HG03432 (cell line): ENCODE results near the gene PRLR.

Experiments
- ATAC-seq: cut with Tn5 transposase; IDR thresholded peaks from one replicate; pipeline ENCODE4 v1.9.1; 2021; ENCODE audit warnings: mild to moderate bottlenecking, moderate library complexity; ENCODE audit not compliant: unreplicated experiment

Gene PRLR

DNA sequence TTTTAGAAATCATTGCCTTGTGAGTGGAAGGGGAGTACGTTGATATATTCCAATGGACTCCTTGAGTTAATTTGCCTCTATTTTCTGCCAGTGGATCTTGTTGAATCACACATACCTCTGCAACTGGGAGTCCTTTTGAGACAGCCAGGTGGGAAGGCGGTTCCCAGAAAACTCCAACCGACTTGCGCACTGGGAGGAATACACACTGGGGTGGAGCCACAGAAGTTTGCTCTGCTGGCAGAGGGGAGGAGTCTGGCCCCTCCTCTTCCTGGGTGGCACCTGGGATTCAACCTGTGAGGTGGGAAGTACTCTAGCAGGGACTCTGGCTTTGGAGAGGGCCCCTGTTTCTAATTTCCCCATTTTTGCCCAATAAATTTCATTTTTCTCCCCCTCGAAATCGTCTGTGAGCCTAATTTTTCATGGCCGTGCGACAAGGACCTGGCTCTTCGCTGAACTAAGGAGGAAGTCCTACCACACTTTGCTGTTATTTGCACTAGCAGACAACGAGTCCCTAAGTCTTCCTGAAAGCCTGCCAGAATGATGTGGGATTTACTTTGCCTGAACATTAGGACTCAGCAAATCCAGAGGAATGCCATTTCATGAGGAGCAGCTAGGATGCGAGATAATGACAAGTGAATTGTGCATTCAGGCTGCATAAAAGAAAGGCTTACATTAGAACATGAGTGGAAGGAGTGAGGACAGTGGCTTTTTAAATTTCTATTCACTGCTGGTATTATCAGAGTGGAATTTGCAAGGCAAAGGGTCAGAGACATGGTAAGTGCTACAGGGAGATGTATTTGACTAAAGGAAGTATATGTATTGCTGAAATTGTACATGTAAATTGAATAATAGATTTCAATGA is 67.2 kb downstream of the PRLR start:
- no peak for ATAC-seq

DNA sequence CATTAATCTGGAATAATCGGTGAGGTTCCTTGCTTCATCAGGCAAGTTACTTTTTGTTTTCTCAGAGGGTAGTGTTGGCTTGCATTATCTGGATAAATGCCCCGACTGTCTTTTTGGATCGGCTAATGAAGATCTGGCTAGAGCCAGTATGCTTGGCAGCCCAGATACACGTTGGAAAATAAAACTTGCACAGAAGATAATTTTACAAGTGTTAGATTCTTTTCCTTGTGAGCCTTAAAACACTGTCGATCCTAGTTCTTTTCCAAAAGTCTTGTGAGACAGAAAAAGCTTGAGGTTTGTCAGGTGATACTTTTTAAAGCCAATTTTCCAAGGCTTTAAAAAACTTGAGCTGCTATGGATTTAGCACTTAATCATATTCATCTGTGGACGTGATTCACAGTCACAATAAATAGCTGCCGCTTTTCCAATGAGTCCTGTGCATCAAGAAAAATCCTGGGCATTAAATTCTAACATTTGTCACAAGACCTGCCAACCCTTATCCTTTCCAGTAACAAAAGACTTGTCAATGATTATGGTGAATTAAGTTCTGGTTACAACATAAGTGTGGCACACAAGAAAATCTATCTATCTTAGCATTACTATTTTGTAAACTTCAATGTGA is 68.5 kb downstream of the PRLR start:
- ATAC-seq: no peak

DNA sequence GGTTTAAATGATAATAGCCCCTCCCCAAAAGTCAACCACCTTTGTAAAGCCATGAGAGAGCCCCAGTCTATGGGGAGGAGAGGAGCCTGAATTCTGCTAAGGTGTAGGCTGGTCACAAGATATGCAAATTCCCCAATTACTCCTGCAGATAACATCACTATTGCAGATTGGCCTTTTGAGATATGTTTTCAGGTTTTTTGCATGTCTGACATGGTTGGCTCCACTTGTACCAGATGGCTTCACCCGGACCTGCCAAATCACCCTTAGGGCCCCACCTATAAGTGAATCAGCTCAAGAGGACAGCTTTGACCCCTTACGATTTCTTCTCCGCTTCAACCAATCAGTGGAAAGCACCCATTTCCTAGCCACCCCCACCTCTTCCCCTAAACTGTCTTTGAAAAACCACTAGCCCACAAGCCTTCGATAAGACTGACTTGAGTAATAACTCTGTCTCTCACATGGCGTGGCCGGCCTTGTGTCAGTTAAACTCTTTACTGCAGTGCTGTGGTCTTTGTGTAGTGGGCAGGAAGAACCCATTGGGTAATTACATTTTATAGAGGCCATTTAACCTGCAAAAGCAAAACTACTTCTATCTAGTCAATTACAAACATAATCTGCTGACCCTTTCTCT is 69.7 kb downstream of the PRLR start:
- no peak for ATAC-seq

DNA sequence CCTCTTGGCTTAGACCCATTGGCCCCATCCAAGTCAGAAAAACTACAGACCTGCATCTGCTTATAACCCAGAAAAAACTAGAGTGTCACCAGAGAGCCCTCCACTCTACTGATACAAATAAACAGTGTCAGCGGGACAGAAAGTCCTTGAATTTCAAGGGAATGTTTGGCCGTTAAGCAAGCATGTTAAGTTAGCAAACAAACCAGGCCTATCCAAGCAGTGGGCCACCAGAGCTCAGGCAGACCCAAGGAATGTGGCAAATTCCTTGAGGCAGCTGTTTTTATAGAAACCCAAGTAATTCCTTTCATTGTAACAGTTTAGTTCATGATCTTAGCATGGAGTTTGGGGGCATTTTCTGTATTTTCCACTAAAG is 70.9 kb downstream of the PRLR start:
- no peak for ATAC-seq

DNA sequence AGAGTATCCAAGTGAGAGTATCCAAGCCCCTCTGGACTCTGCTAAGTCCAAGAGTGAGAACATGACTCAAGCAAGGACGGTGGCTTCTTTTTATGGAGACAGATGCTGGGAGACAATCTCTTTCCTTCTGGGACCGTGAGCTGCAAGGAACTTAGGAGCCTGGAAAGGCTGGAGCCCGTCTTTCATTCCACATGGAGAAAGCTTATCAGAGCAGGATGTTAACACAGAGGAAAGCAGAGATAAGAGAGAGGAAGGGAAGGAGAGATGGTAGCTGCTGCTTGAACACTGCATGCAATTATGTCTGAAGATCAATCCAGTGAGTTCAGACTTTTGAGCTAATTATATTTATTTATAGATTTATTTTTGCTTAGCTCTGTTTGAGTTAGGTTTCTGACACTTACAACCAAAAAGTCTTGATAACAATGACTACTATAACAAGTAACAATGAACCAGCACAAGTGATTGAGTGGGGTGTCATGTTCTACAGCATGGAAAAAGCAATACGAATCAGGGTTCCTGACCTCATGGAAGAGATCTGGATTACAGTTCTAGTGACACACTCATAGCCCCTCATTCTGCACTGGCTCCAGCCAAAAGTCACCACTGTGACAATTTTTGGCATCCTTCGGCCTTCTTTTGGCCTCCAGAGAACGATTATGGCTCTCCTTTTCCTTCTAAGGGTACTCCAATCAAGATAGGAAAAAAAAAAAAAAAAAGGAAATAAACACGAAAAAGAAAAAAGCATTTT is 71.5 kb downstream of the PRLR start:
- no peak for ATAC-seq

DNA sequence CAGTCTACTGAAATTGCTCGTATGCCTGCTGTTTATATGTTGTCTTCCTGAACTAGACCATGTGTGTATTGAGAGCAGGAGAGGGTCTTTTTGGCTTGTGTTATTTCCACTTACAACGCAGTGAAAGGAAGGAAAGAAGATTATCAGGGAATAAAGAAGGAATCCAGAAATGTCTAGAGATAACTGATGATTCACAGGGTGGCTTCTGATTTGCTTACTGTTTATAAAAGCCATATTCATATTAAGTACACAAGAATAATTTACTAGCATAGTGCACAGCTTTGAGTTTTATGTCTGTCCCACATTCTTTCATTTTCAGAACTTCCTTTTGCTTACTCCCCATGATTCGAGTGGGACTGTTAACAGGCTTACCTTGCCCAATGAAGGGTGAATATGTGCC is 72.1 kb downstream of the PRLR start:
- no peak for ATAC-seq

DNA sequence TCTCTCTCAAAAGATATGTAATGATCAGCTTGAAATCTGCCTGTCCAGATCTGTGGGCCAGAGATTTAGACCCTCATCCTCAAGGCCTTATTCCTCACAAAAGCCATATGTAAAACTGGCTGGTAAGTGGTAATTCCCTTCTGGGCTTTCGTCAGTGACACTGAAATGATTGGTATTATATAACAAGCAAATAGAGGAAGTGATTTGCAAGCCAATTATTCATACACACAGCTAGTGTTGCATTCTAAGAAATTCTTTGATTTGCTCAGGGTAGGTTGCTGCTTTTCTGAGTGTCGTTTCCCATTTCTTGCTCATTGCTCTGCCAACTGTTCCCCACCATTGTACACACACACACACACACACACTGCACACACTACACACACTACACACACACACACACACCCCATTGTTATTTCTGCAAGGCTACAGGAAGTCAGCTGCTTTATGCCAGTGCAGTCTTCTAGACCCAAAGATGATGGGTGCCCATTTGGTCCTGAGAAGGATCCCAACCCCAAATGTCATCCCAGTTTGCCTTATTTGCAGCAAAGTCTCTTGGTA is 76.8 kb downstream of the PRLR start:
- ATAC-seq: no peak

DNA sequence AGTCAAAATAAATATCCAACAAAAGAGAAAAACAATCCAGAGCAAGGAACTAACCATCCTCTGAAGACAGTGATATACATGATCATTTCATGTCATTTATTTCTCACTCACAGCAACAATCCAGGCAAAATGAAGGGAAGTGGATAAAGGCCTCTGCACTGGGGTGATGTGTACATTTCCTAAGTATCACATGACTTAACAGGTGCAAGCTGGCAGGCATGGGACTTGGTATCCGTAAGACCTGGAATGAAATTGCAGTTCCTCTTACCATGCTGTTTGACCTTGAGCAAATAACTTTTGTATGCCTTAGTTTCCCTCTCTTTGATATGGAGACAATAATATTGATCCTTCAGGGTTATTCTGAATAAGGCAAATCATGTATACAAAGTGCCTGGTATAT is 77.6 kb downstream of the PRLR start:
- ATAC-seq: no peak

DNA sequence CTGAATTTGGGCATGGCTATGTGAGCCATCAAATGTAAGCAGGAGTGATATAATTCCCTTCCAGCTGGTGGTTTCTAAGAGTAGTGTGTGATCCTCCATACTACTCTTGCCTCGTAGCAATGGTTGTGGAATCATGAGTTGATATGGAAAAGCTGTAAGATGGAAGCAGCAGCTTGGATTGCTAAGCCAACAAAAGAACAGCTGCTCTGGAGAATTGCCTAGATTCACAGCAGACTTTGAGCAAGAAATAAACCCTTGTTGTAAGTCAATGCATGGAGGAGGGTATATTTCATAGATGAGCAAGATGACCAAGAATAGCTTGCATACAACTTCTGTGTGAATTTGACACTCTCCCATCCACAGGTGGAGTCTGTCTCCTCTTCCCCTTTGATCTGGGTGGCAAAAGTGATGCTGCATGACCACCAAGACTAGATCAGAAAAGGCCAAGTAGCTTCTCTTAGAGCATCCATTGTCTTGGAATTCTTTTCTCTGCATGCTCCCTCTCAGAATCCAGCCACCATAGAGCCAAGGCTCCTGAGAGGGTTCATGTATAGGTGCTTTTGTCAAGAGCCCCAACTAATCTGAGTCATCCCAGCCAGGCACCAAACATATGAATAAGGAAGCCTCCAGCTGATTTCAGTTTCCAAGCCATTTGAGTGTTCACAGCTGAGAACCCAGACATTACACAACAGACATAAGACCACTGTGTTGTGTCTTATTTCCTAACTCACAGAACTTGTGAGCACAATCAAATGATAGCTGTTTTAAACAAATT is 79.0 kb downstream of the PRLR start:
- no peak for ATAC-seq

DNA sequence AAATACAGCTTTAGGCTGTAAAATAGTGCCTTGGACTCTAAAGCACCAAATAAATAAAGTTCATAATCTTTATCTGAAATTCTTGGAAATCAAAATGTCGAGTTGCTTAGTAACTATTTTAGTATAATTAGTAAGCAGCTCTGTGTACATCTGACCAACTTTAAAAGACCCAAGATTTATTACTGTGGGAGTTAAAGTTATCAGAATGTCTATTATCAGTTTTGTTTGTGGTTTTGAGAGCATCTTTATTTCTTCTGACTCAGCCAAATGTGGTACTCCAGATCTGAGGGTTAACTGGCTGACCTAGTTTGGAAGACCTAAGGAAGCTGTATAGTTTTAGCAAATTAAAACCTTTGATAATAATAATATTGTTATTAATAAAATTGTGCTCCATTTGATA is 81.2 kb downstream of the PRLR start:
- no peak for ATAC-seq

DNA sequence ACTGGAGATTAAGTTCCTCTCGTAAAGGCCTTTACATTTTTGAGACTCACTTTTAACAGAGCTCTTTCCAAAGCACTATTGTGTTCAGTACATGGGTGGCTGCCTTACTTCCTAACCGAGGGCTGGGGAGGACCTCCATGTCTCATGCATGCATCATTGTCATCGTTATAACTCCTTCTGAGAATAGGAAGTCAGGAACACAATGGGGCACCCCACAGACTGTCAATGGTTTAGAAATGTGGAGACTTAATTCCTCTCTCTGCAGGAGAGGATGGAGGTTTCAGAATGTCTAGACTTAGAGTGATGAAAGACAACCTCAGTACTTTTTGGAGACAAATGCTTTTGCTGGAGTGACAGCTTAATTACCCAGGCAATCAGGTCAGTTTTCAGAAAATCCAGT is 83.9 kb downstream of the PRLR start:
- no peak for ATAC-seq

DNA sequence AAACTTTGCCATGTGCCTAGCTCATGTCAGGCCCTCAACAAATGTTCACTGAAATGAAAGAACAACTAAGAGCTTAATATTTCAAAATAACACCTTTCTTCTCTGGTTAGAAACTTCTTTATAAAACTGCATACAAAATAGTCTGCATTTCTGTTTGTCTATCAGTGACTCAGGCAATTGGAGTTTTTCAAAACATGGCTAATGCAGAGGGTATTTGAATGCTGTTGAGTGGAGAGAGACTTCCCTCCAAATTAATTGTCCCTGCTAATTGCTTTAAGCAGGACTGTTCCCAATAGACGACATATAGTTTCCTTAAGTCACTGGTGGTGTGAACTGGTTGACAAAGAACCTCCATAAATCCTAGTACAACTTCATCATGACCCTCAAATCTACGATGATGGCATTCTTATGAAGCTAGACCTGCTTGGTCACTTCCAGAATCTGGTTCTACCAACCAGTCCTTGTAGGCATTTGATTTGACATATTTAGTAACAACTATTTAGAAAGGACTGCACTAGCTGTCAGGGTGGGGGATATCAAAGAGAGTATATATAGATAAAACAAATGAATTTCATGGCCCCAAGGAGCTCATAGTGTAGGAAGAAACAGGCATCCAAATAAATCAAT is 84.5 kb downstream of the PRLR start:
- no peak for ATAC-seq

DNA sequence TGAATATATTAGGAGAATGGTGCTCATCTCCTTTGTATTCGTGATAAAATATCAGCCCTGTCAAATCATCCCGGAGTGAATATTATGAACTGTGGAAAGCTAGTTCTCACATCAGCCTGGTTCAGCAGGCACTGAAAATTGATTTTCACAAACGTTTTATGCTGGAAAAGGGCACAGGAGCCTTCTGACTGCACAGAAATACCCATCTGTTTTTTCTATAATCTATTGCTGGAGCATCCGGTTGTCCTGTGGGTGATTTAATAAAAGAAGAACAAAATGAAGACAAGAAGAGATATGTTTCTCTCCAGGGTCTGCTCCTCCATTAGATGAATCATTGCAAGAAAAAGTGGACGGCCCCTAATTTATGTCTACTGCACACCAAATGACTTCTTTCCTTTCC is 85.3 kb downstream of the PRLR start:
- no peak for ATAC-seq

DNA sequence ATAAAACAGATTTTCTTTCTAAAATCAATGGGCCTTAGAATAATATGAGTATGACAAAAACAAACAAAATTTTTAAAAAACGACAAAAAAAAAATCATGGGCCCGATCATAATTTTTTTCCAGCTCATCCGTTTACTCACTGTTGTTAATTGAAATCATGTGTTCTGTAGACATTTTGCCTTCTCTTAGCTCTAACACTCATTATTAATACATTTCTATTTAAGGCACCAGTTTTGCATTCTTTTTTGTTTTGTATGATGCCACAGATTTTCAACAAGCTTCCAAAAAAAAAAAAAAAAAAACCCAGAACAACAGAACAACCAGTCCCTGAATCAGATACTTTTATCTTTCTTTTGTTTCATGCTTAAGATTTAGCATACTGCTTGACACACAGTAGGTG is 86.4 kb downstream of the PRLR start:
- no peak for ATAC-seq

DNA sequence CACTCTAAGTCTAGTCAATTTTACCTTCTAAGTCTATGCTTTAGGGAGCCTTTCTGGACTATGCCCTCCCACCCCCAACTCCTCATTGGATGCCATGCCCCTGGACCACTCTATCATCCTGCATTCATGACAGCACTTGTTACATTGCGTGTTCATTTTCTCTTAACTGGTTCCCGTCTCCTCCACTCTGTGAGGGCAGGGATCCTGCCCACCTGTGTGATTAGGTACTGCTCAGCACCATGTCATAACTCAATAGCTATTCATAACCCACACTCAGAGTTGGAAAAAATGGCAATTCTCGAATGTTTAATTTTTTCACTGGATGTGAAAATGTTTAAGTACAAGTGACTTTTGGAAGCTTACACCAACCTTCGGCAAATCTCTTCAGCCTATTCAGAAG is 88.5 kb downstream of the PRLR start:
- no peak for ATAC-seq

DNA sequence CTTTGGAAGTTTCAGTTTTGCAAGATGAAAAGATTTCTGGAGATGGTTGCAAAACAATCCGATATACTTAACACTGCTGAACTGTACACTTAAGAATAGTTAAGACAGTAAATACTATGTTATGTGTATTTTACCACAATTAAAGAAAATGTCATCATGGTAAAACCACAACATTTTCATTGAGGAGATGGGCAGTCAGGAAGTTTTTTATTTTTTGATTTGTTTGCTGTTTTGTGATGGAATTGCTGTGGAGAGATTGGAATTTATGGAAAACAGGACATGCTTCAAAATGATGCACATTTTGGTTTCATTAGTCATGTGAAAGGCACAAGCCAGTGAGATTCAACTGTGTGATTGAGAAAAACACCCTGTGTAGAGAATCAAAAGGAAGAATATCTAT is 92.1 kb downstream of the PRLR start:
- ATAC-seq: no peak

DNA sequence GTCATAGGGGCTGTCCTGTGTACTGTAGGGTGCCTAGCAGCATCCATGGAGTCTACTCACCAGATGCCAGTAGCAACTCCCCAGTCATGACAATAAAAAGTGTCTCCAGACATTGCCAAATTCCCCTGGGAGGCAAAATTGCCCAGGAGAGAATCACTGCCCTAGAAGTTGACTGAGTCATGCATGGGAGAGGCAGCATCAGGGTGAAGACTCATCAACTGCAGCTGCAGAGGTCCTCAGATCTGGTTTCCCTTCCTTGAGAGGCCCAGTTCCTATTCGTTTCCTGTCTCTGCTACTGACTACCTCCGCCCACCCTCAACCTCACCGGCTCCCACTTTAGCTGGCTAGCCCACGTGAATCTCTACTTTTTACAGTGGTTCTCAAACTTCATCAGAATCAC is 93.9 kb downstream of the PRLR start:
- peak; percentile 69 for ATAC-seq

DNA sequence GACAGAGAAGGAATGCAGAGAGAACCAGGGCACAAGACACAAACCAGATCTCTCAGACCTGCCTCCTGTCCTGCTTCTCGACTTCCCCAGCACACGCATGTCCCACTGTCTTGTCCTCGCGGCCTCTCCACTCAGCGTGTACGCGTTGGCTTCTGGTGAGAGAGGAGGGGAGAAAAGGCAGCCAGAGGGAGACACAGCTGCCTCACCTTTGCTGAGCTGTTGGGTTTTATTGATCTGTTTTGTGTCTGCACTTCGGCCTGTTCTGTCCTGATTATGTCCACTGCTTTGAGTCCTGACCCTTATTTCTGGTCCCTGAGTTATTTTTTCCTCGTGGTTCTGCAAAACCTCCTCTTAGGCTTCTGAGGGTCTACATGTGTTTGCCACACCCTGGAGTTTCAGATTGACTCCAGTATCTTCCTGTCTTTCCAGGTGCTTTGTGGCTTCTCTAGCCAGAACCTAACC is 95.0 kb downstream of the PRLR start:
- ATAC-seq: no peak

DNA sequence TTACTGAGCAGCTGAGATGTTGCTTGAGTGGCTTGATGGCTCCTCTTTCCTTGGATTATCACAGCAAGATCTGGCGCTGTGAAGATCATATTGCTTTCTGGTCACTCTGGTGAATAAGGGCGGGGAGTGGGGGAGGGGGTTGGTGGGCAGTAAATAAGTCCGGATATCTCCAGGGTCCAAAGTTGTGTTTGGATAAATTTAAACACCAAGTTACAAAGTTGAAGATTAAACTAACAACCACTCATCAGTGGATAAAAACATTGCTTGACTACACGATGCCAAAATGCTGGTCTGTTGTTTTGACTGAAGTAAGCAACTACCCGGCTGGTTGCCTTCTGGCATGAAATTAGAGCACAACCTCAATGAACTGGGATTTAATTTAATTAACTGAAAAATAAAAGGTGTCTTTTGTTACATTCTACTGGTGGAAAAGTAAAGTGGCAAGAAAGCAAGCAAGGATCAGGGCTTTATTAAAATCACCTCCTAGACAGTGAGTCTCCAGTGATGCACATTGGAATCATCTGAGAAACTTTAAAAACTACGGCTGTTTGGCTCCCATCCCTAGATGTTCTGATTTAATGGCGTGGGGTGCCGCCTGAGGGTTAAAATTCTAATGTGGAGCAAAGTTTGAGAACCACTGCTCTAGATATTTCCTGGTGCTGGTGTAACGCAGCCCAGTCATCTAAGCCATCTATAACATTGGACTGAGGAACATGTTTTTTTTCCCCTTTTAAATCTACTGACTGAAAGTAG is 95.8 kb downstream of the PRLR start:
- ATAC-seq: no peak
